ENCODE results near the gene STAC2.

GRCh38 chr17:39167476-39167875 is 58.3 kb downstream of the STAC2 start:
- TF ChIP-seq, protein P1, sequence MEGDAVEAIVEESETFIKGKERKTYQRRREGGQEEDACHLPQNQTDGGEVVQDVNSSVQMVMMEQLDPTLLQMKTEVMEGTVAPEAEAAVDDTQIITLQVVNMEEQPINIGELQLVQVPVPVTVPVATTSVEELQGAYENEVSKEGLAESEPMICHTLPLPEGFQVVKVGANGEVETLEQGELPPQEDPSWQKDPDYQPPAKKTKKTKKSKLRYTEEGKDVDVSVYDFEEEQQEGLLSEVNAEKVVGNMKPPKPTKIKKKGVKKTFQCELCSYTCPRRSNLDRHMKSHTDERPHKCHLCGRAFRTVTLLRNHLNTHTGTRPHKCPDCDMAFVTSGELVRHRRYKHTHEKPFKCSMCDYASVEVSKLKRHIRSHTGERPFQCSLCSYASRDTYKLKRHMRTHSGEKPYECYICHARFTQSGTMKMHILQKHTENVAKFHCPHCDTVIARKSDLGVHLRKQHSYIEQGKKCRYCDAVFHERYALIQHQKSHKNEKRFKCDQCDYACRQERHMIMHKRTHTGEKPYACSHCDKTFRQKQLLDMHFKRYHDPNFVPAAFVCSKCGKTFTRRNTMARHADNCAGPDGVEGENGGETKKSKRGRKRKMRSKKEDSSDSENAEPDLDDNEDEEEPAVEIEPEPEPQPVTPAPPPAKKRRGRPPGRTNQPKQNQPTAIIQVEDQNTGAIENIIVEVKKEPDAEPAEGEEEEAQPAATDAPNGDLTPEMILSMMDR (IDR thresholded peaks at IDR 0.05), result no peak
- TF ChIP-seq POLR2AphosphoS5 (IDR thresholded peaks at IDR 0.05; ENCODE audit: insufficient read depth in 1 of 2, low read depth in 1 of 2), result no peak

All from vagina (tissue), 2 donors.